NCI-H774 (cell line): ENCODE measurements around the gene IRF4.
"Not testable (repeated sequence)": the region's sequence is repeated elsewhere in the genome, so short reads cannot be mapped to it uniquely, and the experiment has no call there.

ENCODE experiments used
- DNase-seq: peaks from one replicate; lab custom pipeline; 2025; lab: John Stamatoyannopoulos, UW

Gene IRF4

GRCh38 chr6:422433-423054, 31.0 kb downstream of the IRF4 start:
- DNase-seq = no peak

GRCh38 chr6:423055-423798, 31.7 kb downstream of the IRF4 start:
- no peak for DNase-seq

- no peak for DNase-seq
These were observed 32.3 kb downstream of the IRF4 start for GRCh38 chr6:423799-424345.

DNA sequence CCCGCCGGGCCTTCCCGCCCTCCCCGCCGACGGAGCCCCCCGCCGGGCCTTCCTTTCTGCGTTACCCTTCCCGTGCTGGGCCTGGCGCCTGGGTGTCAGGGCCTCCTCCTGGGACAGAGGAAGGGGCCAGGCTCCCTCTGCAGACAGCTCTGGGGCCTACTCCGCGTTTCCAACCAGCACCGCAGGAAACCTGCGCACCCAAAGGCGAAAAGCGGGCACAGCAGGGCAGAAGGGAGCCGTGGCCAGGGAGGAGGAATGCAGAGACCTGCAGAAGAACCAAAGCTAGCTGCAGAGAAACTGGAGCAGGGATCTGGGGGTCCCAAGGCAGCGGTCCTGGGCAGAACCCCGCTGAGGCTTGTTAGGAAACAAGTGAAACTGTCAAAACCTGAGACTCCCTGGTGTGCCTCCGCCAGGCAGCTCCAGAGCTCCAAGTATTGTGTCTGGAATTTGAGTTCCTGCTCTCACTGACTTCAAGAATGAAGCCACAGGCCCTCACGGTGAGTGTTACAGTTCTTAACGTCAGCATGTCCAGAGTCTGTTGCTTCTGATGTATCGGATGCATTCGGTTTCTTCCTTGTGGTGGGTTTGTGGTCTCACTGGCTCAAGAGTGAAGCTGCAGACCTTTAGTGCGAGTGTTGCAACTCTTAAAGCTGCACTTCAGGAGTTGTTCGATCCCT, 33.3 kb downstream of the IRF4 start:
- no peak for DNase-seq

GRCh38 chr6:425418-425788, 33.9 kb downstream of the IRF4 start:
- not testable (repeated sequence) for DNase-seq

- not testable (repeated sequence) for DNase-seq
These were observed 34.7 kb downstream of the IRF4 start for GRCh38 chr6:426198-426738.

DNA sequence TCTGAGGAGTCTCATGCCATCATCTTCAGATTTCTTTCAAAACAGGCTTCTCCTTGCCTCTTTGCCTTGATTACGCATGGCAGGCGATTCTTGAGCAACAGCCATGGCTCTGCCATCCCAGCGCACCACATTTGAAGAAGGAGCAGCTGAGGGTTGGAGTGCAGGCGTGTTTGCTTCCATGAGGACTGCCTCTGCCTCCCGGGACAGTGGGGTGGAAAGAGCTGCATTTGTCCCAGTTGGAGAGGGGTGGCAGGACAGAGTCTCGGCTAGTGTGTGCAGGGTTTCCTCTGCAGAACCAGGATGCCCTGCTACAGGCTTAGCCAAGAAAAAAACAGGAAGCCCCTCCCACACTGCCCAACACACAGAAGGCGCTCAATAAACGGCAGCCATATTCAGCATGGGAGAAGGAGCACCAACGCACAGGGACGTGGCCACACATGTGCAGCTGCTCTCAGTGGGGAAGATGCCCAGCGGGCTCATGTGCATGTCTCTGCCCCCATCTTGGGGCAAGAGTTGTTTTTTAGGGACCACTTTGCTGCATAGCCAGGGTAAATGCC, 36.6 kb downstream of the IRF4 start:
- no peak for DNase-seq

GRCh38 chr6:429515-430121, 38.1 kb downstream of the IRF4 start:
- DNase-seq = no peak

DNA sequence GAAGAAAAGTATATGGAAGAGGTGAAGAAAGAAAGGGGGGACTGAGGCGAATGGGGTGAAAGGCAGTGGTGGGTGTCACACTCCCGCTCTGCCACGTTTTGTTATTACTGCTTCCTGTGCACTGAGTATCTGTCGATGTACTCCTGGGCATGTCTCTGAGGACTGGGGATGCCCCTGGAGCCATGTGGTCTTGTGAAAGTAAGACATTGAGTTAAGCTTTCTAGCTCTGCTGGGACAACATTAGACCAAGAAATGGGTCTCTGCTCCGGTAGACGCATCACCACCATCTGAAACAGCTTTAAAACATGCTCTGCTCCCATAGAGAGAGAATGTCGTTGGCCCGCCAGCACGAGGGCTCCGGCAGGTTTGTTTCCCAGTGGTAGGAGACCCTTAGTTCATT, 40.0 kb downstream of the IRF4 start:
- DNase-seq = no peak

DNA sequence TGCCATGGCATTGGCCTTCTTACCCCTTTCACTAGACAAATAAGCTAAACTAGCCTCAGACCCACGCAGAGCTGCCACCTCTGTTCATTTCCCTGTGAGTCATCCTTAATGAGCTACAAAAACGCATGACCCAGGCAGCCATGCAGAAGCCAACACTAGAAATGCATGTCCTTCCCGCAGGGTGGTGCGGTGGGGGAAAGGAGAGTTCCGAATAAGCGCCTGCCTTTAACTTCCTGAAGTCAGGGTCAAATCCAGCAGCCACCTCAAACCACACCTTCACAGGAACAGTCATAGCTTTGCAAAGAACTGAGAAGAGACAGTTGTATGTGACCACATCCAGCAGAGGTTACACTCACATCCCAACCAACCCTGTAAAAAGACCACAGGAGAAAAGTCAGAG, 40.4 kb downstream of the IRF4 start:
- DNase-seq = no peak

- no peak for DNase-seq
These were observed 42.6 kb downstream of the IRF4 start for GRCh38 chr6:434051-434705.

DNA sequence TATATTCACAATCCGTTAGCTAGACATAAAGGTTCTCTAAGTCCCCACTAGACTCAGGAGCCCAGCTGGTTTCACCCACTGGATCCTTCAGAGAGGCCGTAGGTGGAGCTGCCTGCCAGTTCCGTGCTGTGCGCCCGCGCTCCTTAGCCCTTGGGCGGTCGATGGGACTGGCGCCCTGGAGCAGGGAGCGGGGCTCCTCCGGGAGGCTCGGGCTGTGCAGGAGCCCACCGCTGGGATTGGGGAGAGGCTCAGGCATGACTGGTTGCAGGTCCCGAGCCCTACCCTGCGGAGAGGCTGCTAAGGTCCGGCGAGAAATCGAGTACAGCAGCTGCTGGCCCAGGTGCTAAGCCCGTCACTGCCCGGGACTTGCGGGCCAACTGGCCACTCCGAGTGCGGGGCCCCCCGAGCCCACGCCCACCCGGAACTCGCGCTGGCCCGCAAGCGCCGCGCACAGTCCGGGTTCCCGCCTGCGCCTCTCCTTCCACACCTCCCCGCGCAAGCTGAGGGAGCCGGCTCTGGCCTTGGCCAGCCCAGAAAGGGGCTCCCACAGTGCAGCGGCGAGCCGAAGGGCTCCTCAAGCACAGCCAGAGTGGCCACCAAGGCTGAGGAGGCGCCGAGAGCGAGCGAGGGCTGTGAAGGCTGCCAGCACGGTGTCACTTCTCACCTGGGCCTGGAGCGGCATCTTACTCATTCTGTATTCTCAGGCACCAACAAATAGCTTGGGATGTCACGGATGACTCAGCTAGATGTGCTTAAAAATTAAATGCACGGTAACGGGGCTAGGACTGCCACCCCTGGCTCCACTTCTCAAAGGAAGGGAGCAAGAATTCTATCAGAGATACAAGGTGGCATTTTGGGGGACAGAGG, 44.1 kb downstream of the IRF4 start:
- DNase-seq = no peak

GRCh38 chr6:436308-437036, 44.9 kb downstream of the IRF4 start:
- no peak for DNase-seq

- no peak for DNase-seq
These were observed 45.5 kb downstream of the IRF4 start for GRCh38 chr6:437037-437392.

- DNase-seq = no peak
These were observed 47.1 kb downstream of the IRF4 start for GRCh38 chr6:438634-439170.

DNA sequence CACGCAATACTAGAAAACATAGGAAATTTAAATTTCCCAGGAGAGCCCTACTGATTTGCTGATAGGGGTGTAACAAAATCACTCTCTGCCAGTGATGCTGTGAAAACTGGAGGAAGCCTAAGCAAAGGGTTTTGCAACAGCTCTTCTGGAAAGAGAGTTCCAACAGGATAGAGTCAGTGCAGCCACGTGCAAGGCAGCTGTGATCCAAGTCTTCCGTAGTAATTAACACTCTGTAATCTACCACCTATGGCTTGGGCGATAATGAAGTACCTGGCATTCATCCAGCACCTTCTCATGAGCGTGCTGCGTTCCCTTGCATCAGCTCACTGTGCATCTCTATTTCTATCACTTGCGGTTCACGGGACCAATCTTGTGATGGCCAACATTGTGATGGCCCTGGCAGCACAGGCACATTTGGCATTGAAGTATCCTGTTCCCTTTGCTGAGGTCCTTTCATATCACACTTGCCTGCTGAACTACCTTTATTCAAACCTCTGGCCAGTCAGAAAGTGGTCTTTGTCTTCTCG, 48.2 kb downstream of the IRF4 start:
- DNase-seq = no peak

GRCh38 chr6:441126-441920, 49.8 kb downstream of the IRF4 start:
- no peak for DNase-seq

GRCh38 chr6:443621-444159, 52.1 kb downstream of the IRF4 start:
- no peak for DNase-seq
